Smooth muscle cell (in vitro differentiated cells): ENCODE measurements around the gene MOB3A. TPM values are rescaled to one million over a fixed set of nuclear protein-coding genes. Genes with fewer than 3 reads are reported as not detected.

ENCODE experiments used
- DNase-seq: peaks from one replicate; lab custom pipeline; 2025; ENCODE audit not compliant: unreplicated experiment; lab: John Stamatoyannopoulos, UW
- H2AFZ ChIP-seq: fragments of 200-600 bp; sonication (generic); 2 replicates; pipeline ENCODE4 v1.6.0; 2016; ENCODE audit warnings: antibody characterized with exemption, low read depth, mild to moderate bottlenecking
- H3F3A ChIP-seq: fragments of 200-600 bp; sonication (generic); 2 replicates; pipeline ENCODE4 v1.6.0; 2017; ENCODE audit warnings: antibody characterized with exemption, low read depth
- H3K27ac ChIP-seq: fragments of 200-600 bp; sonication (generic); 2 replicates; pipeline ENCODE4 v1.5.1; 2016; ENCODE audit warnings: low read depth, mild to moderate bottlenecking
- H3K27me3 ChIP-seq: fragments of 200-600 bp; sonication (generic); 2 replicates; pipeline ENCODE4 v1.6.1; 2016; ENCODE audit warnings: low read depth, mild to moderate bottlenecking
- H3K36me3 ChIP-seq: fragments of 200-600 bp; sonication (generic); 2 replicates; pipeline ENCODE4 v1.5.1; 2016; ENCODE audit warnings: low read depth
- H3K4me1 ChIP-seq: fragments of 200-600 bp; sonication (generic); 2 replicates; pipeline ENCODE4 v1.5.1; 2016; ENCODE audit warnings: low read depth
- H3K4me2 ChIP-seq: fragments of 200-600 bp; sonication (generic); 2 replicates; pipeline ENCODE4 v1.6.0; 2016; ENCODE audit warnings: mild to moderate bottlenecking
- H3K4me3 ChIP-seq: fragments of 200-600 bp; sonication (generic); 2 replicates; pipeline ENCODE4 v1.5.1; 2016; ENCODE audit warnings: mild to moderate bottlenecking
- H3K79me2 ChIP-seq: fragments of 200-600 bp; sonication (generic); 2 replicates; pipeline ENCODE4 v1.6.0; 2016; ENCODE audit warnings: low read depth, mild to moderate bottlenecking
- H3K9ac ChIP-seq: fragments of 200-600 bp; sonication (generic); 2 replicates; pipeline ENCODE4 v1.6.0; 2016; ENCODE audit warnings: low read depth
- H3K9me3 ChIP-seq: fragments of 200-600 bp; sonication (generic); replicated peaks from 2 replicates; pipeline ENCODE4 v1.5.1; 2016; ENCODE audit warnings: low read depth
- H4K20me1 ChIP-seq: fragments of 200-600 bp; sonication (generic); 2 replicates; pipeline ENCODE4 v1.6.0; 2016; ENCODE audit warnings: low read depth
- WGBS: methylation state at CpG from one replicate; pipeline ENCODE4 v1.1.7; 2016; ENCODE audit warnings: low lambda C conversion rate; 5-methylcytosine and 5-hydroxymethylcytosine counted together
- polyA plus RNA-seq: library from polyadenylated mRNA; unstranded; fragments of >200 nt; fragmentation: Nextera tagmentation; extraction: Ambion mirVana; gene quantifications from 2 replicates; pipeline ENCODE4 v1.2.1, GENCODE V29; 2016
- total RNA-seq: library from RNA; depleted of rRNA; stranded (reverse); fragments of >200 nt; gene quantifications from 2 replicates; pipeline ENCODE4 v1.2.3, GENCODE V29; 2014
- TF ChIP-seq, protein P1 (sequence below): fragments of 200-600 bp; sonication (generic); IDR thresholded peaks from 2 replicates; pipeline ENCODE4 v1.5.1; 2017; ENCODE audit warnings: borderline replicate concordance, mild to moderate bottlenecking, antibody characterized with exemption; ENCODE audit not compliant: insufficient read depth, poor library complexity, severe bottlenecking

Gene MOB3A
- total and polyA plus RNA-seq, 2 experiments from 2014 or later, result 11.2 to 23.8 TPM

DNA sequence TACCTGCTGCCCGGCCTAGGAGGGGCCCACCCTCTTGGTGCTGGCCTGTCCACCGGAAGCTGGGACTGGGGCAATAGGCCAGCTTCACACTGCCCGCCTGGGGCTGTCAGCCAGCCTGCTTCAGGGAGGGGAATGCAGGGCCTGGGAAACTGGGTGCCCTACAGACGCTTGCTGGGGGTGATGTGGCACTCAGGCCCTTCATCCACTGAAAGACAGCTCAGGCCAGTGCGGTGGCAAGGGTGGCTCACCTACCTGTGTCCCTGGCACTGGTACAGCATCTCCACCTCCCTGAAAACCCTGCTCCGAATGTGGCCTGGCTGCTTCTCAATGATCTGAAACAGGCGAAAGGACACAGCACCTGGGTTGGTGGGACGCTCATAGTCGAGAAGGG is 52.9 kb downstream of the MOB3A start:
- Histone ChIP-seq H3K9ac (no peak overlapping the region), H3K9me3 (no peaks in the 10 kb centered on the region), H3F3A (no peaks in the 10 kb centered on the region), H3K27ac (no peak overlapping the region), H2AFZ (no peak overlapping the region), H3K36me3 (no peaks in the 10 kb centered on the region), H3K4me3 (no peak overlapping the region), H3K79me2 (peaks cover 18% of the 10 kb centered on the region), H3K4me1 (peaks cover 16% of the 10 kb centered on the region), H3K27me3 (no peaks in the 10 kb centered on the region), H3K4me2 (no peak overlapping the region), H4K20me1 (peaks cover 64% of the 10 kb centered on the region)
- no peak for DNase-seq
- TF ChIP-seq, protein P1, sequence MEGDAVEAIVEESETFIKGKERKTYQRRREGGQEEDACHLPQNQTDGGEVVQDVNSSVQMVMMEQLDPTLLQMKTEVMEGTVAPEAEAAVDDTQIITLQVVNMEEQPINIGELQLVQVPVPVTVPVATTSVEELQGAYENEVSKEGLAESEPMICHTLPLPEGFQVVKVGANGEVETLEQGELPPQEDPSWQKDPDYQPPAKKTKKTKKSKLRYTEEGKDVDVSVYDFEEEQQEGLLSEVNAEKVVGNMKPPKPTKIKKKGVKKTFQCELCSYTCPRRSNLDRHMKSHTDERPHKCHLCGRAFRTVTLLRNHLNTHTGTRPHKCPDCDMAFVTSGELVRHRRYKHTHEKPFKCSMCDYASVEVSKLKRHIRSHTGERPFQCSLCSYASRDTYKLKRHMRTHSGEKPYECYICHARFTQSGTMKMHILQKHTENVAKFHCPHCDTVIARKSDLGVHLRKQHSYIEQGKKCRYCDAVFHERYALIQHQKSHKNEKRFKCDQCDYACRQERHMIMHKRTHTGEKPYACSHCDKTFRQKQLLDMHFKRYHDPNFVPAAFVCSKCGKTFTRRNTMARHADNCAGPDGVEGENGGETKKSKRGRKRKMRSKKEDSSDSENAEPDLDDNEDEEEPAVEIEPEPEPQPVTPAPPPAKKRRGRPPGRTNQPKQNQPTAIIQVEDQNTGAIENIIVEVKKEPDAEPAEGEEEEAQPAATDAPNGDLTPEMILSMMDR, result no peak
- 94% methylated on average over 9 of the region's 9 CpGs for WGBS

DNA sequence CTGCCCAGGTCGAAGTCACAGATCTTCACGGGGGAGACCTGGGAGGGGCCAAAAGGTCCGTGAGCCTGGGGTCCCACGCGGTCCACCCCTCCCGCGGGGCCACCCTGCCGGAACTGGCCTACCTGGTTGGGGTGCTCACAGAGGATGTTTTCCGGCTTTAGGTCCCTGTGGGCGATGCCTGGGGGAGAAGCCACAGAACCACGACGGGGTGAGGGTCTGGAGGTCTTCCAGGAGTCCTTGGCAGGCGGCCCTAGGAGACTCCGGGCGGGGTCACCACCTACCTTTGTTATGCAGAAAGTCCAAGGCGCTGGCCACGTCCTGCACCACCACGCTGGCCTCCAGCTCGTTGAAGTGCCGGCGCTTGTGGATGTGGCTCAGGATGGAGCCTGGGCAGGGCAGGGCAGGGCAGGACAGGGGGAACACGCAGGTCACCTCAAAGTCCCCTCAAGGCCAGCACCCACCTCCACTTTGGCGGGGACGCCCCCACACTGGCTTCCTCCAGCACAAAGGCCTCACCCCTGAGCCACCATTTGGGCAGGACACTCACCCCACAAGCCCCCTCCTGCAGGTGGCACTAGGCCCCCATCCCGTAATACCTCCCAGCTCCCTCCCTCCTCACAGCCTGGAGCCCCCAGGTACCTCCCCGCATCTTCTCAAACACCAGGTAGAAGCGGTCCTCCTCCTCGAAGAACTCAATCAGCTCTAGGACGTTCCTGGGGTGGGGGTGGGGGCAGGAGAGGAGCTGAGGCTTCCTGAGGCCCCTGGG is 53.5 kb downstream of the MOB3A start:
- Histone ChIP-seq H3K27ac (peak overlapping the region; percentile 68), H3K4me3 (peak overlapping the region; percentile 30), H3K4me2 (peak overlapping the region; percentile 88), H3K9me3 (no peaks in the 10 kb centered on the region), H3F3A (no peaks in the 10 kb centered on the region), H3K9ac (peak overlapping the region; percentile 60), H3K4me1 (peaks cover 16% of the 10 kb centered on the region), H4K20me1 (peaks cover 58% of the 10 kb centered on the region), H3K79me2 (peaks cover 13% of the 10 kb centered on the region), H3K36me3 (no peaks in the 10 kb centered on the region), H2AFZ (no peak overlapping the region), H3K27me3 (no peaks in the 10 kb centered on the region)
- WGBS, result 73% methylated on average over 22 of the region's 29 CpGs
- no peak for DNase-seq
- TF ChIP-seq, protein P1, result no peak

DNA sequence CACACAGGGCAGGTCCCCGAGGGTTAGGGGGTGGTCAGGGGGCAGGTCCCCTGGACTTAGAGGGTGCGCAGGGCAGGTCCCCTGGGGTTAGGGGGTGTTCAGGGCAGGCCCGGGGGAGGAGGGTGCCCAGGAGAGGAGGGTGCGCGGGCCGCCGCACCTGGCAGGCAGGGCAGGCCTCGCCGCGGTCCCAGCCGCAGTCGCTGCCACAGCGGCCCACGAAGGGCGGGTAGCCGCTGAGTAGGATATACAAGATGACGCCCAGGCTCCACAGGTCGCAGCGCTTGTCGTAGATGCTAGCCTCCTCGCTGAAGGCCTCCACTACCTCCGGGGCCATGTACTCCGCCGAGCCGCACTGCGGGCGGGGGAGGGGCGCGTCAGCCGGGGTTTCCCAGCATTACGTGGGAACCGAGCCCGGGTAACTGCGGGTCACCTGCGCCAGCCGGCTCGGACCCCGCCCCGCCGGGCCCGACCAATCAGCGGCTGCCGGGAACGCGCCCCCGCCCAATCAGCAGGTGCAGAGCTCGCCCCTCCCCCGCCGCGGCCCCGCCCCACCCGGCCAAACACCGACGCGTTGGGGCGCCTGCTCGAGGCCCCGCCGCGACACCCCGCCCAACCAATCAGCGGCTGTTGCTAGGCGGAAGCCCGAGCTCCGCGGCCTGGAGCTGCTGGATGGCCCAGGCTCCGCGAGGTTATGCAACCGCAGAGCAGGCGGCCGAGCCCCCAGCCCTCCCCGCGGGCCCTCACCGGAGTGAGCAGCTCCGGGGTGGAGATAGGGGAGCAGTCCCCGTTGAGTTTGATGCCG is 54.2 kb downstream of the MOB3A start:
- peaks cover 16% of the 10 kb centered on the region for H3K4me1 ChIP-seq
- peak overlapping the region; percentile 30 for H3K4me3 ChIP-seq
- WGBS, result 30% methylated on average over 51 of the region's 77 CpGs
- H2AFZ ChIP-seq, result no peak overlapping the region
- H3K27ac ChIP-seq, result peak overlapping the region; percentile 68
- DNase-seq, result peak; percentile 86
- H3K27me3 ChIP-seq, result no peaks in the 10 kb centered on the region
- H3K9ac ChIP-seq, result peak overlapping the region; percentile 60
- no peaks in the 10 kb centered on the region for H3F3A ChIP-seq
- no peaks in the 10 kb centered on the region for H3K9me3 ChIP-seq
- H3K4me2 ChIP-seq, result peak overlapping the region; percentile 88
- H4K20me1 ChIP-seq, result peaks cover 50% of the 10 kb centered on the region
- H3K36me3 ChIP-seq, result no peaks in the 10 kb centered on the region
- H3K79me2 ChIP-seq, result peaks cover 6% of the 10 kb centered on the region
- TF ChIP-seq, protein P1, result no peak
